22Rv1 (cell line): ENCODE data around the gene TENM4.

Experiments
- CTCF ChIP-seq: fragments of 450-650 bp; IDR thresholded peaks from 2 replicates; pipeline ENCODE4 v1.5.1; 2017; ENCODE audit warnings: mild to moderate bottlenecking
- ZFX ChIP-seq: fragments of 450-650 bp; IDR thresholded peaks from 2 replicates; pipeline ENCODE4 v1.6.1; 2017; ENCODE audit warnings: antibody characterized with exemption, borderline replicate concordance

- no peak for TF ChIP-seq CTCF
- no peak for TF ChIP-seq ZFX
Measured at GRCh38 chr11:78993802-78994430, 446.9 kb downstream of the TENM4 start.
